GM10248 (cell line): Measurements from ENCODE around the gene APOH.

Experiments used
- CTCF ChIA-PET: fragments of 300-600 bp; sonication (Branson Sonifier 250); formaldehyde crosslinking; extraction: SDS; loops from one replicate; lab custom pipeline; 2021; ENCODE audit warnings: antibody characterized with exemption; lab: Yijun Ruan, JAX
- POLR2A ChIA-PET: fragments of 350-650 bp; sonication (Branson Sonifier 250); formaldehyde crosslinking; extraction: SDS; loops from one replicate; lab custom pipeline; 2020; ENCODE audit warnings: antibody characterized with exemption; lab: Yijun Ruan, JAX
- DNase-seq: peaks from one replicate; pipeline ENCODE4 v3.0.0; 2012; ENCODE audit errors: extremely low spot score
- TF ChIP-seq, protein P1 (sequence below): IDR thresholded peaks from 2 replicates; pipeline ENCODE4 v1.5.1; 2012; ENCODE audit warnings: mild to moderate bottlenecking, low read depth; ENCODE audit errors: extremely low read depth, missing control alignments, control extremely low read depth

The APOH gene

DNA sequence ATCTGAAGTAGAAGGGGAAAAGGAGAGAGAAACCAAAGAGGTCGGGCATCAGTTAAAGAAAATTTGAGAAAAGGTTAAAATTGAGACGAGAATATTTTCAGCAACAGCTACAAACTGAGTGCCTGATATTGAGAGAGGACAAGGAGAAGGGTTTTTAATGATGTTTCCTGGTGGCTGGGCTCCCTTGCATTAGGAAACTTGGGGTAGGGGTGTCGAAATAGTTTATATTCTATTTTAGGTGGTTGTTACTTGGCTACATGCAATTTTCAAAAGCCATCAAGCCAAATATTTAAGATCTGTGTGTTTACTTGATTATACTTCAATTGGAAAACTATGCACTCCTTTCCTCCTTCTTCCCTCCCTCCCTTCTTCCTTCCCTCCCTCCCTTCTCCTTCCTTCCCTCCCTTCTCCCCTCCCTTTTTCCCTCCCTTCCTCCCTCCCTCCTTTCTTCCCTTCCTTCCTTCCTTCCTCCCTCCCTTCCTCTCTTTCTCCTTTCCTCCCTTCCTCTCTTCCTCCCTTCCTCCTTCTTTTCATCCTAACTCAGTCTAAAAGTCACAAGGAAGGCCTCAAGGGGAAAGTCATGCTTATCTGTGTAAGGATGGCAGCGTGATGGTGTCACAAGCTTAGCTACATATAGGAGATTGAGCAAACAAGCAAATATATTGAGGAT is 1.8 kb upstream of the APOH start:
- POLR2A ChIA-PET: no interaction called here
- TF ChIP-seq, protein P1, sequence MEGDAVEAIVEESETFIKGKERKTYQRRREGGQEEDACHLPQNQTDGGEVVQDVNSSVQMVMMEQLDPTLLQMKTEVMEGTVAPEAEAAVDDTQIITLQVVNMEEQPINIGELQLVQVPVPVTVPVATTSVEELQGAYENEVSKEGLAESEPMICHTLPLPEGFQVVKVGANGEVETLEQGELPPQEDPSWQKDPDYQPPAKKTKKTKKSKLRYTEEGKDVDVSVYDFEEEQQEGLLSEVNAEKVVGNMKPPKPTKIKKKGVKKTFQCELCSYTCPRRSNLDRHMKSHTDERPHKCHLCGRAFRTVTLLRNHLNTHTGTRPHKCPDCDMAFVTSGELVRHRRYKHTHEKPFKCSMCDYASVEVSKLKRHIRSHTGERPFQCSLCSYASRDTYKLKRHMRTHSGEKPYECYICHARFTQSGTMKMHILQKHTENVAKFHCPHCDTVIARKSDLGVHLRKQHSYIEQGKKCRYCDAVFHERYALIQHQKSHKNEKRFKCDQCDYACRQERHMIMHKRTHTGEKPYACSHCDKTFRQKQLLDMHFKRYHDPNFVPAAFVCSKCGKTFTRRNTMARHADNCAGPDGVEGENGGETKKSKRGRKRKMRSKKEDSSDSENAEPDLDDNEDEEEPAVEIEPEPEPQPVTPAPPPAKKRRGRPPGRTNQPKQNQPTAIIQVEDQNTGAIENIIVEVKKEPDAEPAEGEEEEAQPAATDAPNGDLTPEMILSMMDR: no peak
- no peak for DNase-seq
- CTCF ChIA-PET: interaction anchor here (0.6 kb wide), 1 partner anchor 8 kb away, joined by 3 read pairs; no protein-coding TSS in a partner anchor

DNA sequence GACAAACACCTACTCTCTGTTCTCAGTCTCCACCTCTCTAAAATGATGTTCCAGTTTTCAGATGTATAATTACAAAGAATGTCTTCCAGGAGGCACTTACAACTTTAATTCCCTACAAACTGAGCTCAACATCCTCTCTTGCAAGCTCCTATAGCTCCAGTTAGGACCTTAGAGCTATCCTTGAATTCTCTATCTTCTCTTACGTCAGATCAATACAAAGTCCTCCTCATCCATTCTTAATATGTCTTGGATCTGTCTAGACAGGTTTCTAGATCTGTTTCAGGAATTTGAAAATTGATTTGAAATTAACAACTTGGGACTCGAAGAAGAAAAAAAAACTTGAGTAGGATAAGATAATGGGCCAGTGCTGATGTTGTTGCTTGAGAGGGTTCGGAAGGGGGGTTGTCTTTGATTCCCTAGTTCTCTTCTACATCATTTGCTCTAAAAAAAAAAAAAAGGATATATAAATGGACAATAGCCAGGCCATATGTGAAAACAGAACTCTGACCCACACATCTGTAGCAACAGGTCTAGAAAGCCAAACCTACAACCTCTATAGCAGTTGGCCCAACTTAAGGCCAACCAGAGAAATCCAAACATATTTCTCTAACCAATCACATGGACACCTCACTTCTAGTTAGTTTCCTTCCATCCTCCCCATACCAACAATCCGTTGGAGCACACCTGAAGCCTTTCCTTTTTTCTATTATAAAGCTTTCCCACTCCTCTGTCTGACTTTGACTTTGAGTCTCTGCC is 746 bp upstream of the APOH start:
- POLR2A ChIA-PET: no interaction called here
- CTCF ChIA-PET: interaction anchor here (0.6 kb wide), 1 partner anchor 9 kb away, joined by 3 read pairs; no protein-coding TSS in a partner anchor
- no peak for DNase-seq
- TF ChIP-seq, protein P1: no peak

DNA sequence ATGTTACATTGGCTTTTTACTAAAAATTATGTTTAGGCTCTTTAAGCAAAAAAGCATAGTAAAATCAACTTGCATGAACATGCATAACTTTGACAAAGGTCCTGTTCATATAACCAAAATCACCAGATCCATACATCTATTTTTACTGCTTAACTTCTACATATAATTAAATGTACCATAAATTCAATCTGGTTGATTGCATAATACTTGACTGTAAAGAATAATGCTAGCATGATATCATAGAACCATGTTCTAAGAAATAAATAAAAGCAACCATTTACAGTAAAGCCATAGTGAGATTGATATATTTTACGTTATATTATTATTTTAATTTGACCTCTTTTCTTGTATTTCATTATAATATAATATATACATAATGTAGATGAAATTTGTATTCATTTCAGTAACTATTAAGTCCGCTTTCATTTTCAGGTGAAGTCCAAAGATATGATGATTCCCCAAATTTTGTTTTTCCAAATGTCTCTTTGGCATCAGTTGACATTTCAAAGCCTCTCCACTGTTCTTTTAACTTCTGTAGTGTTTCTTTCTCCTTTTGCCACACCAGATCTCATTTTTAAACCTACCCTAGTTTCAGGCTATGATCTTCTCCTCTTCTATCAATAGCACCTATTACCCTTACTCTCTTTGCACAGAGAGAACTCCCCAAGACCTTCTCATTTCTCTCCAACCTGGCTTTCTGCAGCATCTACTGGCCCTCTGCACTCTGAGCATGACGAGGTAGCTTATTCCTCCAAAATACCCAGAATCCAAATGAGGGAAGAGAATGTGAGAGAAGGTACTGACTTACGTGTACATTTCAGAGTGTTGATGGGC is 1.8 kb downstream of the APOH start:
- ChIA-PET POLR2A (no interaction called here), CTCF (no interaction called here)
- TF ChIP-seq, protein P1: no peak
- DNase-seq: no peak

DNA sequence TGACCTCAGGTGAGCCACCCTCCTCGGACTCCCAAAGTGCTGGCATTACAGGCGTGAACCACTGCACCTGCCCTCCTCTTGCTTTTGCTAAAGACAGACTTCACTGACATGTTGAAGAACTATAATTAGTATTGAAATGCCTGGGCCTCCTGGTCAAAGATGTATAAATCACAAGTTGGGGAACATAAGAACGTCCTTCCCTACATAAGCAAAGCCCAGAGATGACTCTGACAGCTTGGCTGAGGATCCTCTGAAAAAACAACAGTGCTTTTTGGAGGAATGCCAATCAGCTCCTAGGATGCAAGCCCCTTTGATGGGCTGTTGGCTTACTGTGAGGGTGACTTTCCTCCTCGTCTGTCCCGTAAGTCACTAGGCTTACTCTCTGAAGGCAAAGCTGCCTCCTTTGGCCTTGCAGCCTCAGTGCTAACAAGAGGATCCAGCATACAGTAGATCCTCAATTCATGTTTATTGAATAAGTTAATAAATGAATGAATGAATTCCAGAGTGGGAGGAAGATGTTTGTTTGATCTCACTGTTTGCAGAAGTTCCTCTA is 6.3 kb downstream of the APOH start:
- no peak for DNase-seq
- TF ChIP-seq, protein P1: no peak
- CTCF ChIA-PET: no interaction called here
- POLR2A ChIA-PET: no interaction called here

DNA sequence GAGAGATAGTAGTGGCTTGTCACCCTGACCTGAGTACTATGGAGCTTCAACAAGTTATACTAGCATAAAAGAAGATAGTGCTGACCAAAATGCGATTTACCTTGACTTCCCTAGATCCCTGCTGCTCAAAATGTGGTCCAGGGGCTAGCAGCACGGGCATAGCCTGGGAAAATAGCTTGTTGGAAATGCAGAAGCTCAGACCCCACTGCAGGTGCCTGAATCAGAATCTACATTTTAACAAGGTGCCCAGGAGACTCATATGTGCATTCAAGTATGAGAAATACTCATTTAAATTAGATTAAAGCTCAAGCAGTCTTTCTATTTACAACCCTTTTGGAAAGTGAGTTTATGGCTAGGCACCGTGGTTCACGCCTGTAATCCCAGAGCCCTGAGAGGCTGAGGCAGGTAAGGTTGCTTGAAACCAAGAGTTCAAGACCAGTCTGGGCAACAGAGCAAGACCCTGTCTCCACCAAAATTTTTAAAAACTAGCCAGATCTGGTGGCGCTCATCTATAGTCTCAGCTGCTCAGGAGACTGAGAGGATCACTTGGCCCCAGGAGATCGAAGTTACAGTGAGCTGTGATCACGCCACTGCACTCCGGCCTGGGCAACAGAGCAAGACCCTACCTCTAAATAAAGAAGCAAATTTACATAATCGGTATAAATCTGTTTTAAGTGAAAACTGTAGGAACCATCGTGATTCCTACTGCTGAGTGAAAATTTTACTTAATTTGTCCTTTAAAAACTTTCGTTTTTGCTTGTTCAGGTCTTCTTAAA is 7.3 kb downstream of the APOH start:
- TF ChIP-seq, protein P1: no peak
- POLR2A ChIA-PET: no interaction called here
- CTCF ChIA-PET: no interaction called here
- no peak for DNase-seq

DNA sequence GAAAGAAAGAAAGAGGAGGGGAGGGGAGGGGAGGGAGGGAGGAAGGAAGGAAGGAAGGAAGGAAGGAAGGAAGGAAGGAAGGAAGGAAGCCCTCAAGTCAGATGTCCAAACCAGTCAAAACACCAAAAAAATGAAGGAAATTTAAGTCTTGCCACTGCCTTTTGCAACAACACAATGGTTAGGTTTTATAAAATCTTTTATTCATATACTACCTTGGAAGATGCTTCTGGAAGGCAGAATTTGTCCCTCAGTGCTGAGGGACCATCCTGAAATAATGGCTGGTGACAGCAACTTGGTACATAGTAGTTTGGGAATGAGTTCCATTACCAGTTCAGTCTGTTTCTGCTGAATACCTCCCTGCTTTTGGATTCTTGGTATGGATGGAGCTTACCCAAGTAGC is 7.9 kb downstream of the APOH start:
- CTCF ChIA-PET: no interaction called here
- TF ChIP-seq, protein P1: no peak
- DNase-seq: no peak
- POLR2A ChIA-PET: no interaction called here
